H1 (cell line): ENCODE measurements around the gene PAWR. TPM values are rescaled to one million over a fixed set of nuclear protein-coding genes. Genes with fewer than 3 reads are reported as not detected.

Source experiments
- CTCF ChIA-PET: fragments of 300-600 bp; sonication (Branson Sonifier 250); formaldehyde crosslinking; loops from one replicate; lab custom pipeline; 2021; ENCODE audit not compliant: partially characterized antibody; lab: Charles Lee
- POLR2A ChIA-PET: fragments of 300-600 bp; sonication (Branson Sonifier 250); formaldehyde crosslinking; loops from one replicate; lab custom pipeline; 2021; ENCODE audit warnings: inconsistent platforms; ENCODE audit not compliant: partially characterized antibody; lab: Charles Lee
- DNase-seq, 2 experiments: peaks; one replicate each; pipeline versions ENCODE4 v3.0.0 to v3.0.0-alpha.2; 2010 to 2022; ENCODE audit warnings: low spot score in 2 of 2, low read depth in 1 of 2, mixed read lengths in 1 of 2
- FAIRE-seq: peaks from 2 replicates; lab custom pipeline; 2011; peaks lifted over from hg19 to GRCh38; lab: Jason Lieb, UNC
- H2AFZ ChIP-seq: 2 replicates; pipeline ENCODE4 v1.8.1; 2012; ENCODE audit warnings: low read length, inconsistent platforms
- H2AK5ac ChIP-seq: 2 replicates; pipeline ENCODE4 v1.6.1; 2013; ENCODE audit warnings: low read depth, low read length
- H2BK120ac ChIP-seq: replicated peaks from 2 replicates; pipeline ENCODE3; 2013; ENCODE audit warnings: low read depth, low read length, inconsistent platforms
- H2BK12ac ChIP-seq: 2 replicates; pipeline ENCODE4 v1.6.1; 2013; ENCODE audit warnings: low read depth, low read length
- H2BK15ac ChIP-seq: 2 replicates; pipeline ENCODE4 v1.6.1; 2013; ENCODE audit warnings: low read length
- H2BK20ac ChIP-seq: 2 replicates; pipeline ENCODE4 v1.6.1; 2013; ENCODE audit warnings: low read length
- H2BK5ac ChIP-seq: 2 replicates; pipeline ENCODE4 v1.6.1; 2013; ENCODE audit warnings: low read depth, low read length
- H3K14ac ChIP-seq: 2 replicates; pipeline ENCODE4 v1.6.1; 2013; ENCODE audit warnings: inconsistent platforms; ENCODE audit not compliant: insufficient read length
- H3K18ac ChIP-seq: 2 replicates; pipeline ENCODE4 v1.6.1; 2013; ENCODE audit warnings: low read length; ENCODE audit errors: extremely low read depth
- H3K23ac ChIP-seq: 2 replicates; pipeline ENCODE4 v1.6.1; 2013; ENCODE audit warnings: inconsistent platforms; ENCODE audit not compliant: insufficient read length
- H3K23me2 ChIP-seq: 2 replicates; pipeline ENCODE4 v1.6.1; 2013; ENCODE audit warnings: low read depth, low read length
- H3K27ac ChIP-seq: 2 replicates; pipeline ENCODE4 v1.6.1; 2011; ENCODE audit warnings: low read depth, low read length, inconsistent platforms
- H3K27me3 ChIP-seq, 4 experiments: replicated peaks in 1 of 4; 1 replicate in 1 of 4; 2 replicates in 3 of 4; pipeline versions ENCODE4 v1.6.1 to v1.8.1; 2011 to 2013; ENCODE audit warnings: low read length in 3 of 4, mild to moderate bottlenecking in 3 of 4, inconsistent platforms in 2 of 4, mixed read lengths in 2 of 4, moderate library complexity in 1 of 4; ENCODE audit not compliant: control insufficient read depth in 3 of 4, insufficient read depth in 3 of 4; ENCODE audit errors: extremely low read depth in 1 of 4
- H3K36me3 ChIP-seq, 4 experiments: 2 replicates each; pipeline versions ENCODE4 v1.6.1 to v1.8.1; 2011 to 2013; ENCODE audit warnings: mild to moderate bottlenecking in 4 of 4, low read length in 3 of 4, moderate library complexity in 2 of 4, control low read depth in 1 of 4, inconsistent platforms in 1 of 4; ENCODE audit not compliant: insufficient read depth in 4 of 4, control insufficient read depth in 2 of 4
- H3K4ac ChIP-seq: replicated peaks from 2 replicates; pipeline ENCODE3; 2013; ENCODE audit warnings: low read length, low read depth, mixed read lengths, inconsistent platforms; ENCODE audit not compliant: insufficient read length
- H3K4me1 ChIP-seq, 4 experiments: replicated peaks in 1 of 4; 1 replicate in 1 of 4; 2 replicates in 3 of 4; pipeline versions ENCODE4 v1.6.1 to v1.8.1; 2011 to 2013; ENCODE audit warnings: low read length in 3 of 4, inconsistent platforms in 2 of 4, mixed read lengths in 1 of 4; ENCODE audit not compliant: insufficient read depth in 4 of 4, control insufficient read depth in 3 of 4
- H3K4me2 ChIP-seq, 2 experiments: 2 replicates each; pipeline versions ENCODE4 v1.6.1 to v1.8.1; 2011 to 2013; ENCODE audit warnings: low read depth in 2 of 2, low read length in 2 of 2, control low read depth in 1 of 2, inconsistent platforms in 1 of 2, mild to moderate bottlenecking in 1 of 2; ENCODE audit not compliant: insufficient read depth in 1 of 2
- H3K4me3 ChIP-seq, 4 experiments: fragments of 200-600, 300-600 bp in 1 of 4; sonication (generic), shearing (Covaris generic), sonication (Bioruptor Twin) in 1 of 4; 2 replicates each; pipeline versions ENCODE4 v1.5.1 to v1.8.1; 2011 to 2016; ENCODE audit warnings: low read length in 4 of 4, low read depth in 3 of 4, control low read depth in 2 of 4, inconsistent platforms in 2 of 4, mild to moderate bottlenecking in 2 of 4, mixed read lengths in 1 of 4, moderate library complexity in 1 of 4; ENCODE audit not compliant: insufficient read depth in 2 of 4; ENCODE audit errors: extremely low read depth in 1 of 4
- H3K56ac ChIP-seq: replicated peaks from 2 replicates; pipeline ENCODE3; 2013; ENCODE audit warnings: low read depth, mild to moderate bottlenecking, mixed read lengths, low read length, inconsistent platforms; ENCODE audit not compliant: insufficient read length
- H3K79me1 ChIP-seq: 2 replicates; pipeline ENCODE4 v1.6.1; 2013; ENCODE audit warnings: low read depth, low read length, control low read depth
- H3K79me2 ChIP-seq, 2 experiments: 2 replicates each; pipeline versions ENCODE4 v1.6.1 to v1.8.1; 2012 to 2013; ENCODE audit warnings: low read length in 2 of 2, mild to moderate bottlenecking in 2 of 2, inconsistent platforms in 1 of 2; ENCODE audit not compliant: insufficient read depth in 2 of 2, control insufficient read depth in 1 of 2
- H3K9ac ChIP-seq, 4 experiments: replicated peaks in 1 of 4; 1 replicate in 1 of 4; 2 replicates in 3 of 4; pipeline versions ENCODE4 v1.6.1 to v1.8.1; 2011 to 2013; ENCODE audit warnings: low read depth in 3 of 4, low read length in 3 of 4, control low read depth in 2 of 4, mild to moderate bottlenecking in 2 of 4, moderate library complexity in 2 of 4, inconsistent platforms in 1 of 4; ENCODE audit errors: extremely low read depth in 1 of 4
- H3K9me3 ChIP-seq, 2 experiments: 2 replicates each; pipeline versions ENCODE4 v1.6.1 to v1.8.1; 2012 to 2013; ENCODE audit warnings: mild to moderate bottlenecking in 2 of 2, moderate library complexity in 2 of 2, control low read depth in 1 of 2, inconsistent platforms in 1 of 2, low read depth in 1 of 2, low read length in 1 of 2, mixed read lengths in 1 of 2; ENCODE audit not compliant: insufficient read depth in 2 of 2
- H4K20me1 ChIP-seq, 2 experiments: replicated peaks in 1 of 2; 2 replicates each; pipeline versions ENCODE3 to v1.8.1; 2011 to 2013; ENCODE audit warnings: inconsistent platforms in 2 of 2, low read length in 2 of 2, mild to moderate bottlenecking in 1 of 2; ENCODE audit not compliant: insufficient read depth in 2 of 2, control insufficient read depth in 1 of 2
- H4K5ac ChIP-seq: 2 replicates; pipeline ENCODE4 v1.6.1; 2013; ENCODE audit warnings: low read length, low read depth, mixed read lengths, inconsistent platforms; ENCODE audit not compliant: insufficient read length
- H4K8ac ChIP-seq: 2 replicates; pipeline ENCODE4 v1.8.0; 2013; ENCODE audit warnings: mild to moderate bottlenecking, moderate library complexity, low read length, inconsistent platforms; ENCODE audit not compliant: insufficient read depth; ENCODE audit errors: extremely low read depth
- H4K91ac ChIP-seq: replicated peaks from 2 replicates; pipeline ENCODE3; 2013; ENCODE audit warnings: low read length, mixed read lengths, inconsistent platforms; ENCODE audit not compliant: insufficient read length
- CBX8 ChIP-seq: fragments of 300-800, 300-1000 bp; sonication (generic); IDR thresholded peaks from 2 replicates; pipeline ENCODE4 v1.7.1; 2016; ENCODE audit warnings: low read depth, low read length, borderline replicate concordance
- CTBP2 ChIP-seq: IDR thresholded peaks from 2 replicates; pipeline ENCODE4 v1.7.0; 2011; ENCODE audit warnings: borderline replicate concordance, mild to moderate bottlenecking, moderate library complexity, mixed read lengths, low read length; ENCODE audit not compliant: insufficient read depth, insufficient read length
- HDAC2 ChIP-seq, 2 experiments: fragments of 300-600 bp in 1 of 2; sonication (generic) in 1 of 2; IDR thresholded peaks; 2 replicates each; pipeline ENCODE4 v1.6.1; 2011 to 2012; ENCODE audit warnings: low read depth in 2 of 2, low read length in 2 of 2, mild to moderate bottlenecking in 2 of 2, moderate library complexity in 2 of 2, borderline replicate concordance in 1 of 2, inconsistent platforms in 1 of 2
- WGBS, 2 experiments: shearing (Covaris generic) in 1 of 2; methylation state at CpG; one replicate each; pipeline versions ENCODE4 v1.1.6 to v1.1.7; 2013 to 2015; ENCODE audit warnings: low lambda C conversion rate in 2 of 2, mixed read lengths in 2 of 2, inconsistent platforms in 1 of 2, low coverage in 1 of 2, missing lambda C conversion rate in 1 of 2; ENCODE audit not compliant: insufficient replicate concordance in 2 of 2, insufficient coverage in 1 of 2, insufficient read length in 1 of 2; ENCODE audit errors: extremely low coverage in 1 of 2, missing lambda C conversion rate in 1 of 2; 5-methylcytosine and 5-hydroxymethylcytosine counted together
- polyA plus RNA-seq, 7 experiments: library from polyadenylated mRNA; depleted of rRNA in 3 of 7; stranded (reverse) in 5 of 7; unstranded in 2 of 7; fragments of >200 nt in 5 of 7; fragments of 200-250 nt in 2 of 7; gene quantifications; 1 replicate in 5 of 7; 2 replicates in 1 of 7; 4 replicates in 1 of 7; pipeline versions ENCODE4 v1.2.1 to v1.2.3, GENCODE V29; 2011 to 2013; ENCODE audit warnings: missing spikeins in 2 of 7, mixed read lengths in 2 of 7
- total RNA-seq: library from RNA; stranded (reverse); fragmentation: NEBNext Ultra II Directional; extraction: Animal tissue kit (Norgen Biotek cat#: 25700); gene quantifications from 2 replicates; pipeline ENCODE4 v1.2.1, GENCODE V29; 2021

Gene PAWR
- total and polyA plus RNA-seq, 2 of the 8 experiments (the other 6 are each of a cell fraction or from before 2014, with no cell fraction given), result 28.3 to 327 TPM

DNA sequence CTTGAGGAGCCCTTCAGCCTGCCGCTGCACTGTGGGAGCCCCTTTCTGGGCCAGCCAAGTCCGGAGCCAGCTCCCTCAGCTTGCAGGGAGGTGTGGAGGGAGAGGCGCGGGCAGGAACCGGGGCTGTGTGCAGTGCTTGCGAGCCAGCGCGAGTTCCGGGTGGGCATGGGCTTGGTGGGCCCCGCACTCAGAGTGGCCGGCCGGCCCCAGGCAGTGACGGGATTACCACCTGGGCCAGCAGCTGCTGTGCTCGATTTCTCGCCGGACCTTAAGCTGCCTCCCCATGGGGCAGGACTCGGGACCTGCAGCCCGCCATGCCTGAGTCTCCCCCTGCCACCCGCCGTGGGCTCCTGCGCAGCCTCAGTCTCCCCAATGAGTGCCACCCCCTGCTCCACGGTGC, 116.9 kb downstream of the PAWR start:
- H3K56ac ChIP-seq, result no peak overlapping the region
- peaks cover 0 to 6% of the 10 kb centered on the region in 2 experiments; a peak in 2 of 4 replicates for H3K79me2 ChIP-seq
- H2BK5ac ChIP-seq, result no peak overlapping the region
- WGBS, 2 experiments, result 100% methylated on average over 11 of the region's 22 CpGs; no CpG with 5 or more reads in 1 of the 2 experiments
- no peak overlapping the region for H3K14ac ChIP-seq
- no peaks in the 10 kb centered on the region for H3K23me2 ChIP-seq
- H3K23ac ChIP-seq, result no peak overlapping the region
- no peak overlapping the region for H3K9ac ChIP-seq
- no peak overlapping the region for H2AFZ ChIP-seq
- H3K4me2 ChIP-seq, result no peak overlapping the region
- no peak overlapping the region for H2BK20ac ChIP-seq
- no peak overlapping the region for H2BK120ac ChIP-seq
- H3K36me3 ChIP-seq, result peaks cover 0 to 18% (median 8%) of the 10 kb centered on the region in 4 experiments; a peak in 7 of 8 replicates
- no peak overlapping the region for H2BK15ac ChIP-seq
- H3K27ac ChIP-seq, result no peak overlapping the region
- H2BK12ac ChIP-seq, result no peak overlapping the region
- no peak overlapping the region for H2AK5ac ChIP-seq
- no peaks in the 10 kb centered on the region for H4K20me1 ChIP-seq
- H3K9me3 ChIP-seq, result peaks cover 0 to 4% of the 10 kb centered on the region in 2 experiments; a peak in 1 of 4 replicates
- no peak overlapping the region for H3K4ac ChIP-seq
- TF ChIP-seq CBX8 (no peak), CTBP2 (no peak), HDAC2 (IDR thresholded peaks at IDR 0.05; ENCODE audit: borderline replicate concordance in 1 of 2, low read depth in 2 of 2, low read length in 2 of 2) (no peak)
- TF ChIP-seq, all 59 proteins: peak for 0
- ChIA-PET POLR2A (interaction anchor here (1.0 to 1.7 kb wide), 3 partner anchors 9 to 21 kb away, joined by 3 to 7 read pairs (median 3); no protein-coding TSS in a partner anchor), CTCF (interaction anchor here (1.0 to 1.2 kb wide), 2 partner anchors 25 to 35 kb away, joined by 3 read pairs; no protein-coding TSS in a partner anchor)
- Histone ChIP-seq H4K8ac (no peak overlapping the region), H4K5ac (no peak overlapping the region), H3K18ac (no peak overlapping the region), H3K27me3 (no peaks in the 10 kb centered on the region), H3K4me1 (no peaks in the 10 kb centered on the region), H3K4me3 (no peak overlapping the region), H4K91ac (no peak overlapping the region), H3K79me1 (no peaks in the 10 kb centered on the region; the same call in 1 of the 2 replicates)
- FAIRE-seq (no peak), DNase-seq (no peak)
